Measurements from ENCODE around the gene ANO6.
A peak's percentile ranks its signal among the peaks of the same experiment; 100 is the strongest.
"Not testable (repeated sequence)": the region's sequence is repeated elsewhere in the genome, so short reads cannot be mapped to it uniquely, and the experiment has no call there.

Gene ANO6

GRCh38 chr12:45214071-45214470 lies 1.8 kb upstream of the ANO6 start:
- no peak for DNase-seq

- DNase-seq = no peak
Measured at GRCh38 chr12:45214749-45215418, 1.0 kb upstream of the ANO6 start.

- peak; percentile 75 for DNase-seq
Measured at GRCh38 chr12:45216230-45216982, 511 bp downstream of the ANO6 start.

- peak; percentile 65 for DNase-seq
Measured at GRCh38 chr12:45216983-45217485, 1.1 kb downstream of the ANO6 start.

GRCh38 chr12:45217846-45218245 lies 2.0 kb downstream of the ANO6 start:
- DNase-seq = no peak

GRCh38 chr12:45219621-45220020 lies 3.7 kb downstream of the ANO6 start:
- DNase-seq = no peak

GRCh38 chr12:45220363-45220931 lies 4.6 kb downstream of the ANO6 start:
- no peak for DNase-seq

- DNase-seq = no peak
Measured at GRCh38 chr12:45220969-45221368, 5.1 kb downstream of the ANO6 start.

- no peak for DNase-seq
Measured at GRCh38 chr12:45223868-45224267, 8.0 kb downstream of the ANO6 start.

GRCh38 chr12:45224311-45224710 lies 8.4 kb downstream of the ANO6 start:
- DNase-seq = no peak

- DNase-seq = no peak
Measured at GRCh38 chr12:45226021-45226420, 10.1 kb downstream of the ANO6 start.

GRCh38 chr12:45227316-45228067 lies 11.6 kb downstream of the ANO6 start:
- no peak for DNase-seq

GRCh38 chr12:45231515-45232145 lies 15.7 kb downstream of the ANO6 start:
- peak; percentile 44 for DNase-seq

- DNase-seq = no peak
Measured at GRCh38 chr12:45232146-45232755, 16.4 kb downstream of the ANO6 start.

- no peak for DNase-seq
Measured at GRCh38 chr12:45232756-45233372, 17.0 kb downstream of the ANO6 start.

- DNase-seq = no peak
Measured at GRCh38 chr12:45234139-45234865, 18.4 kb downstream of the ANO6 start.

- DNase-seq = no peak
Measured at GRCh38 chr12:45235087-45236025, 19.5 kb downstream of the ANO6 start.

GRCh38 chr12:45236383-45236782 lies 20.5 kb downstream of the ANO6 start:
- not testable (repeated sequence) for DNase-seq

GRCh38 chr12:45242180-45242579 lies 26.3 kb downstream of the ANO6 start:
- no peak for DNase-seq

- DNase-seq = no peak
Measured at GRCh38 chr12:45243963-45244362, 28.1 kb downstream of the ANO6 start.
